PC-9 (cell line): ENCODE data around the gene ZFAND3.

Experiments used
- CTCF ChIP-seq: fragments of 200-600 bp; sonication (generic); conservative IDR thresholded peaks from 2 replicates; pipeline ENCODE4 v1.6.1; 2017; ENCODE audit warnings: mixed run types, antibody characterized with exemption, mild to moderate bottlenecking, moderate library complexity
- EZH2 ChIP-seq: fragments of 200-600 bp; sonication (generic); IDR thresholded peaks from 2 replicates; pipeline ENCODE4 v1.8.0; 2017; ENCODE audit warnings: antibody characterized with exemption, low read depth

- TF ChIP-seq CTCF (no peak), EZH2 (no peak)
Measured at GRCh38 chr6:38015341-38015740, 195.8 kb downstream of the ZFAND3 start.
